Activated naive CD8-positive, alpha-beta T cell treated with anti-CD3 and anti-CD28 coated beads, Interleukin-2, amount 50 U/mL, for 24 hours (primary cell): Measurements from ENCODE around the gene FAM222A.
"Not testable (repeated sequence)": the region's sequence is repeated elsewhere in the genome, so short reads cannot be mapped to it uniquely, and the experiment has no call there.

ENCODE experiments used
- ATAC-seq: fragments of 150-1000 bp; cut with Tn5 transposase; one replicate; pipeline ENCODE4 v1.10.0; 2021
- DNase-seq: peaks from one replicate; pipeline ENCODE4 v3.0.0; 2021
- H3K27ac Mint-ChIP-seq: one replicate; pipeline ENCODE4 v1.8.0; 2021; ENCODE audit warnings: mild to moderate bottlenecking, mixed read lengths
- H3K27me3 Mint-ChIP-seq: one replicate; pipeline ENCODE4 v1.8.0; 2021; ENCODE audit warnings: mixed read lengths
- H3K36me3 Mint-ChIP-seq: one replicate; pipeline ENCODE4 v1.8.0; 2021; ENCODE audit warnings: low read depth, mixed read lengths
- H3K4me1 Mint-ChIP-seq: one replicate; pipeline ENCODE4 v1.8.0; 2021; ENCODE audit warnings: mixed read lengths
- H3K4me3 Mint-ChIP-seq: one replicate; pipeline ENCODE4 v1.8.0; 2021; ENCODE audit warnings: mild to moderate bottlenecking, moderate library complexity, mixed read lengths
- H3K9me3 Mint-ChIP-seq: one replicate; pipeline ENCODE4 v1.8.0; 2021; ENCODE audit warnings: mixed read lengths

The FAM222A gene

GRCh38 chr12:109683316-109683715 is 30.3 kb upstream of the FAM222A start:
- H3K9me3 Mint-ChIP-seq, result no peaks in the 10 kb centered on the region
- DNase-seq (no peak), ATAC-seq (no peak)
- H3K36me3 Mint-ChIP-seq, result no peaks in the 10 kb centered on the region
- peaks cover 7% of the 10 kb centered on the region for H3K27me3 Mint-ChIP-seq
- no peak overlapping the region for H3K27ac Mint-ChIP-seq
- no peaks in the 10 kb centered on the region for H3K4me1 Mint-ChIP-seq
- H3K4me3 Mint-ChIP-seq, result no peak overlapping the region

- no peak for ATAC-seq
- H3K9me3 Mint-ChIP-seq, result no peaks in the 10 kb centered on the region
These were observed 27.8 kb upstream of the FAM222A start for GRCh38 chr12:109685574-109686447.

GRCh38 chr12:109686523-109686922 is 27.1 kb upstream of the FAM222A start:
- Mint-ChIP-seq H3K27ac (no peak overlapping the region), H3K4me1 (no peaks in the 10 kb centered on the region), H3K4me3 (no peak overlapping the region), H3K9me3 (no peaks in the 10 kb centered on the region), H3K27me3 (peaks cover 6% of the 10 kb centered on the region), H3K36me3 (no peaks in the 10 kb centered on the region)
- no peak for ATAC-seq
- no peak for DNase-seq

More at GRCh38 chr12:109685574-109686447, 27.8 kb upstream of the FAM222A start:
- DNase-seq, result no peak
- Mint-ChIP-seq H3K4me1 (no peaks in the 10 kb centered on the region), H3K27me3 (peaks cover 7% of the 10 kb centered on the region), H3K27ac (no peak overlapping the region), H3K4me3 (no peak overlapping the region), H3K36me3 (no peaks in the 10 kb centered on the region)

GRCh38 chr12:109687250-109687649 is 26.4 kb upstream of the FAM222A start:
- H3K9me3 Mint-ChIP-seq, result no peaks in the 10 kb centered on the region
- ATAC-seq, result no peak
- no peaks in the 10 kb centered on the region for H3K4me1 Mint-ChIP-seq
- H3K4me3 Mint-ChIP-seq, result no peak overlapping the region
- no peak for DNase-seq
- peaks cover 11% of the 10 kb centered on the region for H3K27me3 Mint-ChIP-seq
- no peak overlapping the region for H3K27ac Mint-ChIP-seq
- no peaks in the 10 kb centered on the region for H3K36me3 Mint-ChIP-seq

- DNase-seq, result no peak
- Mint-ChIP-seq H3K27ac (no peak overlapping the region), H3K4me1 (no peaks in the 10 kb centered on the region), H3K4me3 (no peak overlapping the region), H3K27me3 (peaks cover 13% of the 10 kb centered on the region), H3K36me3 (no peaks in the 10 kb centered on the region), H3K9me3 (no peaks in the 10 kb centered on the region)
- no peak for ATAC-seq
These were observed 24.2 kb upstream of the FAM222A start for GRCh38 chr12:109689426-109689825.

- no peak for DNase-seq
- no peaks in the 10 kb centered on the region for H3K9me3 Mint-ChIP-seq
- ATAC-seq, result no peak
- H3K36me3 Mint-ChIP-seq, result no peaks in the 10 kb centered on the region
- H3K4me1 Mint-ChIP-seq, result peaks cover 6% of the 10 kb centered on the region
- H3K27ac Mint-ChIP-seq, result no peak overlapping the region
- H3K27me3 Mint-ChIP-seq, result peaks cover 13% of the 10 kb centered on the region
- no peak overlapping the region for H3K4me3 Mint-ChIP-seq
These were observed 20.5 kb upstream of the FAM222A start for GRCh38 chr12:109693160-109693559.

- no peak overlapping the region for H3K4me3 Mint-ChIP-seq
- H3K36me3 Mint-ChIP-seq, result no peaks in the 10 kb centered on the region
- no peak for DNase-seq
- ATAC-seq, result no peak
- H3K4me1 Mint-ChIP-seq, result peaks cover 6% of the 10 kb centered on the region
- H3K9me3 Mint-ChIP-seq, result no peaks in the 10 kb centered on the region
- H3K27me3 Mint-ChIP-seq, result peaks cover 13% of the 10 kb centered on the region
- H3K27ac Mint-ChIP-seq, result no peak overlapping the region
These were observed 19.7 kb upstream of the FAM222A start for GRCh38 chr12:109693653-109694600.

GRCh38 chr12:109694629-109695028 is 19.0 kb upstream of the FAM222A start:
- H3K4me3 Mint-ChIP-seq, DNase-seq, H3K4me1 Mint-ChIP-seq, H3K27ac Mint-ChIP-seq, H3K9me3 Mint-ChIP-seq, ATAC-seq, H3K36me3 Mint-ChIP-seq: not testable (repeated sequence)
- peaks cover 13% of the 10 kb centered on the region for H3K27me3 Mint-ChIP-seq

GRCh38 chr12:109695416-109695815 is 18.2 kb upstream of the FAM222A start:
- Mint-ChIP-seq H3K9me3 (no peaks in the 10 kb centered on the region), H3K27ac (no peak overlapping the region), H3K4me3 (no peak overlapping the region), H3K27me3 (peaks cover 13% of the 10 kb centered on the region), H3K36me3 (no peaks in the 10 kb centered on the region), H3K4me1 (peaks cover 6% of the 10 kb centered on the region)
- no peak for DNase-seq
- no peak for ATAC-seq

GRCh38 chr12:109695961-109696461 is 17.6 kb upstream of the FAM222A start:
- Mint-ChIP-seq H3K4me3 (no peak overlapping the region), H3K27ac (no peak overlapping the region), H3K4me1 (peaks cover 6% of the 10 kb centered on the region), H3K27me3 (peaks cover 13% of the 10 kb centered on the region), H3K36me3 (no peaks in the 10 kb centered on the region), H3K9me3 (no peaks in the 10 kb centered on the region)
- ATAC-seq, result no peak
- DNase-seq, result no peak

GRCh38 chr12:109696485-109697269 is 16.9 kb upstream of the FAM222A start:
- Mint-ChIP-seq H3K4me1 (peaks cover 6% of the 10 kb centered on the region), H3K9me3 (no peaks in the 10 kb centered on the region), H3K36me3 (no peaks in the 10 kb centered on the region), H3K4me3 (no peak overlapping the region), H3K27me3 (peaks cover 12% of the 10 kb centered on the region), H3K27ac (no peak overlapping the region)
- ATAC-seq, result peak; percentile 64
- DNase-seq, result no peak

- Mint-ChIP-seq H3K36me3 (no peaks in the 10 kb centered on the region), H3K9me3 (no peaks in the 10 kb centered on the region), H3K4me3 (no peak overlapping the region), H3K4me1 (peaks cover 6% of the 10 kb centered on the region), H3K27ac (no peak overlapping the region), H3K27me3 (peaks cover 7% of the 10 kb centered on the region)
- DNase-seq (no peak), ATAC-seq (no peak)
These were observed 16.4 kb upstream of the FAM222A start for GRCh38 chr12:109697270-109697553.

- H3K36me3 Mint-ChIP-seq, result no peaks in the 10 kb centered on the region
- no peak overlapping the region for H3K27ac Mint-ChIP-seq
- H3K9me3 Mint-ChIP-seq, result no peaks in the 10 kb centered on the region
- peaks cover 6% of the 10 kb centered on the region for H3K4me1 Mint-ChIP-seq
- no peak overlapping the region for H3K4me3 Mint-ChIP-seq
- DNase-seq (no peak), ATAC-seq (no peak)
- peaks cover 4% of the 10 kb centered on the region for H3K27me3 Mint-ChIP-seq
These were observed 15.7 kb upstream of the FAM222A start for GRCh38 chr12:109697877-109698468.

- H3K27me3 Mint-ChIP-seq, result no peaks in the 10 kb centered on the region
- H3K4me3 Mint-ChIP-seq, result no peak overlapping the region
These were observed 14.8 kb upstream of the FAM222A start for GRCh38 chr12:109698820-109699219.

More at GRCh38 chr12:109698820-109699219, 14.8 kb upstream of the FAM222A start:
- DNase-seq, result no peak
- H3K4me1 Mint-ChIP-seq, result peaks cover 6% of the 10 kb centered on the region
- H3K36me3 Mint-ChIP-seq, result no peaks in the 10 kb centered on the region
- H3K9me3 Mint-ChIP-seq, result no peaks in the 10 kb centered on the region
- no peak for ATAC-seq
- H3K27ac Mint-ChIP-seq, result no peak overlapping the region
